ENCODE measurements around the gene APOL4. TPM values are rescaled to one million over a fixed set of nuclear protein-coding genes. Genes with fewer than 3 reads are reported as not detected.
A peak's percentile ranks its signal among the peaks of the same experiment; 100 is the strongest.
"Not testable (repeated sequence)": the region's sequence is repeated elsewhere in the genome, so short reads cannot be mapped to it uniquely, and the experiment has no call there.

The APOL4 gene
- total RNA-seq, 1 donor from 2014 or later: 3.9 TPM

DNA sequence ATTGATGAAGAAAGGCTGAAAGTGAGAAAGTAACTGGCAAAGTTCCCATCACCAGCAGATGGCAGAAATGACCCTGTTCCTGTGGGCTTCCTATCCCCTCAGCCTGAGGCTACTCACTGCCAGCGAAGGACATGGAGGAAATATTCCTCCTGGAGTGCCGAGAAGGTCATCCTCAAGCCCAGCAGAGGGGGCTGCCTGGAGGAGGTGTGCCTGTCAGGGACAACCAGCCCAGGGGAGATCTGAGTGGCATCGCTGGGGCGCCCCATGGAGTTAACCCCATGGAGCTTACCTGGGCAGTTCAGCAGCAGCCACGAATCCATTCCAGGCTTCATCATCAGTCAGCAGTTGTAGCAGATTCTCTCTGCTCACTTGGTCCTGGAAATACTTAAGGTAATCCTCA is 29.4 kb upstream of the APOL4 start:
- DNase-seq (ENCODE audit: low spot score): not testable (repeated sequence)

DNA sequence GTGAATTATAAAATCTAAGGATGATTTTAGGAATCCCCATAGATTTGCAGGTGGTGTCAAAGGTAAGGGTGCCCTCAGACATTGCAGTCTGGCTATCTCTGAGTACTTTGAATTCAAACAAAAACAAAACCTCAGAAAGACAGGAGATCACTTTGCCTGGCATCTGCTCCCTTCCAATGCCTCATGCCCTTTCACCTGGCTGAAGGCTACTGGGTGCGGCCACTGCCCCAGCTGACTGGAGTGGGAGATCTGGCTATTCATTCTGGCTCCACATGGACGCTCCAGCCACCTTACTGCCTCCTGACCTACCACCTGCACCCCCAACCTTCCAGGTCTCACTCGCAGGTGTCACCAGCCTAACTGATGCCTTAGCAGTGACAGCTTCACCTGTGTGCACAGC is 28.0 kb upstream of the APOL4 start:
- not testable (repeated sequence) for DNase-seq (ENCODE audit: low spot score)

DNA sequence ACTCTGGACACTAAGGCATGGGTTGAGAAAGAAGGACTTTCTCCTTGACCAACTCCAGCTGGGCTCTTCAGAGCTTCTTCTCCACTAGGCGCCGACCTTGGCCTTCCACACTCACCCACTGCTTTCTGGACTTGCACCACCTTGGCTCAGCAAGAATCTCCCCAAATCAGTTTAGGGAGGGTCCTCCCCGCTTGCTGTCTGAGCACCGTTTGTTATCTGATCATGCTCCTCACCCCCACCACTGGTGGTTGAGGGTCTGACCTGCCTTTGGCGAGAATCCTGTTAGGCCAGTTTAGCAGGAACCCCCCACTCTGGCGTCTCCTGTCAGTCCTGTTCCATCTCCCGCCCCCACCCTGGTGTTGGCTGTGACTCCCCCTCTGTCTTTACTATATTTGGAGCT is 27.3 kb upstream of the APOL4 start:
- DNase-seq (ENCODE audit: low spot score): no peak

GRCh38 chr22:36228369-36228768 is 26.8 kb upstream of the APOL4 start:
- not testable (repeated sequence) for DNase-seq (ENCODE audit: low spot score)

GRCh38 chr22:36227806-36228205 is 26.2 kb upstream of the APOL4 start:
- no peak for DNase-seq (ENCODE audit: low spot score)

- no peak for DNase-seq (ENCODE audit: low spot score)
These were observed 25.8 kb upstream of the APOL4 start for GRCh38 chr22:36227396-36227795.

DNA sequence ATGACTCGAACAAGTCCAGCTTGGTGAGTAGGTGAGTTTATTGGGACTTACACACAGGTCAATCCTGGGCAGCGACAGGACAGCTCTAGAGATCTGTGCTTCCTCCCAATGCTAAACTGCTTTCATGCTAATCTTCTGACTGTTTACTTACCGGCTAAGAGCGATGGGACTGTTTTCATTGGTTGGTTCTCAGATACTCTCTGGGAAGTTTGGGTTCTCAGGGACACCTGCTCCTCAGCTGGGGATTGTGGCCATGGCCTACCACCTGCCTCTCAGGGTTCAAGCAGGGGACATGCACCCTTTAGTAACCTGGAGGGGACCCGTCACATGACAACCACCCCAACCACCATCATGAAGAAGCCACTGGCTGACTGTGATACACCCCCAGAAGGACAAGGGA is 24.6 kb upstream of the APOL4 start:
- no peak for DNase-seq (ENCODE audit: low spot score)

DNA sequence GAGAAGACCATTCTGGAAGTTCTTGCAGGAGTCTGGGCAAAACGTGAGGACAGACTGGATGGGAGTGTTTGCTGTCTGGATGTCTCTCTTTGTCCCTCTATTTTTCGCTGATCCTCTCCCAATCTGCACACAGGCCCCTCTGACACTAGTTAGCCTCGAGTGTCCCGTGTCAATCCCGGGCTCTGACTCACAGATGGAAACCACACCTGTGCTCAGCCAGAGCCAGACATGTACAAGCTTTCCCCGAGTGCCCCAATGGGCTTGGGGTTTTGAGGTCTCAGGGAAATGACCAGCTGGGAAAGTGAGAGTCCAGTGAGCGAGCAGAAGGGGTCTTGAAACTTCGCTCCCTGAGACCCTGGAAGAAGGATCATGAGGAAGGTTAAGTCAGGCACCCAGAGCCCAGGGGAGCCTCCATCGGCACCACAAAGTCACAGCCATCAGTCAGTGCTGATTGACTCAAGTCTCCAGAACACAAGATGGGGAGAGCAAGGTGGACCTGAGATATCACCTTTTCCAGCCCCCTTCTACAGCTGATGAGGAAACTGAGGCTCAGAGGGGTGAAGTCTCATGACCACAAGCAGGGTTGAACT is 23.8 kb upstream of the APOL4 start:
- no peak for DNase-seq (ENCODE audit: low spot score)

DNA sequence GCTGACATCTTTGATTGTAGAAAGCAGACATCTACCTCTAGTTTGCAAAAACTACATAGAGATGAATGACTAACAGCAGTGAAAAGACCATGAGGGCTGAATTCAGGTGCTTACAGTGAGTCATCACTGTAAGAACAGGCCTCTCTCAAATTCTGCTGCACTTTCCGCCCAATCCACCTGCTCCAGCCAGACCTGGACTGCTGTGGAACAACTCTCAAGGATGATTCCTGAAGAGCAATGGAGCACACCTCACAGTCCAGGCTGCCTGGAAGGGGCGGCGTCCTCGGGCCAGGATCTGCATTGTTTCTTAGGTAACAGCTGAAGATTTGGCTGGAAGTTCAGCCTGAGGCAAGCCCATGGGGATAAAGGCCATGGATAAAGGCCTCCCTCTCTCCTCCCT is 22.6 kb upstream of the APOL4 start:
- no peak for DNase-seq (ENCODE audit: low spot score)

- no peak for DNase-seq (ENCODE audit: low spot score)
These were observed 21.9 kb upstream of the APOL4 start for GRCh38 chr22:36223504-36223903.

DNA sequence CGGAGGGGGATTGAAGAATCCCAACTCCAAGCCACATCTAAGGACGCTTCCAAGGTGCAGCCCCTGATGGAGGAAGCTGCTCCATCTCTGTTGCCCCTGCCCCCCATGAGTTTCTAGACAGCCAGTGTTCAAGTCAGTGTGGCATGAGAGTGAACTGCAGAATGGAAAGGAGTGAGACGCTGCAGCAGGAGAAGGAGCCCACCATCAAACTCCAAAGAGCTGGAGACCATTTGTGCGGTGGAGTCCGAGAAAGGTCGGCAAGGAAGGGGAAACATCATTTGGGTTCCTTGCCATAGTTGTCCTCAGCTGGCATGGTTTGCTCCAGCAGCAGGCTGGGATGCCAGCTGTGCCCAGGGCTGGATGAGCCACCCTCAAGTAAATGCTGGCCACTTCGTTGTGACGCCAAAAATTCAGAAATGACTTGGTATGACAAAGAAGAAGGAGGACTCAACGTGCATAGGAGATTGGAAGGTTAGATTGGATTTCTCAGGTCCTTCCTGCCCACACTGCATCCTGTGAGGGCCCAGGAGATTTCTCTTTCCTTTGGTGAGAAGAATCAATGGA is 21.4 kb upstream of the APOL4 start:
- DNase-seq (ENCODE audit: low spot score): no peak

DNA sequence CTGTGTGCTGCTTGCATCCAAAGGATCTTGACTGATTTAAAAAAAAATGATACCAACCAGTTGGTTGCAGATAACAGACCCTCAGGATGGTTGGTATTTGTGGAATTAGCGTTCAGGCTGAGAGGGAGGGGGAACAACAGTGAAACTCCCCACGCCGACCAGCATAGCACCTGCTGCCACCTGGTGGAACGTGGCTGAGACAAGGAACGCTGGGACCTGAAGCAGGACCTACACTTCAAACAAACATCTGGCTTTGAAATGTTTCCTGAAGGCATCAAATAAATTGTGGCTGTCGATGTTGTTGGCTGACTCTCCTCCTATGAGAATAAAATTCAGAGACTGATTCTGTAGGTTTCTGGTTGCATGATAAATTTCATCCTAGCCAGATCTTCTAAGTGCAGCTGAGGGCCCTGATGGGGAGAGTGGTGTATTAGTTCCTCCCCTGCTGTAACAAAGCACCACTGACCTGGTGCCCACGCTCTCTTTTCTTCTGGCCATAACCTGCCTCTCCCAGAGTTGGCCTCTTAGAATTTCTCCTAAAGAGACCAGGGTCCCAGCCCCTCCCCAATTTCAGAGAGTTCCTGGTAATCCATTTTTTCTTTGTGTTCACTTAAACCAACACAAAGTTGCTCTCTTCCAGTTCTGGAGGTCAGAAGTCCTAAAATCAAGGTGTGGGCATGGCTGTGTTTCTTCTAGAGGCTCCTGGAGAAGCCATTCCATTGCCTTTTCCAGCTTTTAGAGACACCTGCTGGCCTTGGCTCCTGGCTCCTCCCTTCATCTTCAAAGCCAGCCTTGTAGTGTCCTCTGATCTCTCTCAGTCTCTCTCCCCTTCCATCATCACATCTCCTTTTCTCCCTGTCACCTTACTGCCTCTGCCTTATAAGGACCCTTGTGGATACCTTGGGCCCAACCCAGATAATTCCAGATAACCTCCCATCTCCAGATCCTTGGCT is 20.5 kb upstream of the APOL4 start:
- DNase-seq (ENCODE audit: low spot score): peak; percentile 68

- DNase-seq (ENCODE audit: low spot score): peak; percentile 96
These were observed 18.9 kb upstream of the APOL4 start for GRCh38 chr22:36220451-36220921.

GRCh38 chr22:36218648-36219193 is 17.1 kb upstream of the APOL4 start:
- DNase-seq (ENCODE audit: low spot score): no peak

GRCh38 chr22:36215981-36216380 is 14.4 kb upstream of the APOL4 start:
- no peak for DNase-seq (ENCODE audit: low spot score)

GRCh38 chr22:36213586-36213985 is 12.0 kb upstream of the APOL4 start:
- DNase-seq (ENCODE audit: low spot score): no peak

DNA sequence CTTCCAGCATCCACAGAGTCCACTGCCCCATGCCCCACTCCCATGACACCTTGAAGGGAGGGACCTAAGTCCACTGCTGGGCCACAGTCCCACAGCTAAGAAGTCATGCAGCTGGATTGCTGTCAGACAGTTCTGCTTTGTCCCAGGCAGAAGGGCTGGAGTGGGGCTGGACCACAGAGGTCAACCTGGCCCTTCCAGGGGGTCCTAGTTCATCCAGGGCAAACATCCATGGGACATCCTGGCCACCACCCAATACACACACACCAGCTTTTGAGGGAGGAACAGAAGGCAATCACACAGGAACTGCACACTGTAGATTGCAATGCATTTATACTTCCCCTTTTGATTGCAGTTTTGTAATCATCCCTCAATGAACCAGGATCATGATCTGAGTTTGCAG is 11.3 kb upstream of the APOL4 start:
- no peak for DNase-seq (ENCODE audit: low spot score)

GRCh38 chr22:36211237-36211861 is 9.7 kb upstream of the APOL4 start:
- no peak for DNase-seq (ENCODE audit: low spot score)

DNA sequence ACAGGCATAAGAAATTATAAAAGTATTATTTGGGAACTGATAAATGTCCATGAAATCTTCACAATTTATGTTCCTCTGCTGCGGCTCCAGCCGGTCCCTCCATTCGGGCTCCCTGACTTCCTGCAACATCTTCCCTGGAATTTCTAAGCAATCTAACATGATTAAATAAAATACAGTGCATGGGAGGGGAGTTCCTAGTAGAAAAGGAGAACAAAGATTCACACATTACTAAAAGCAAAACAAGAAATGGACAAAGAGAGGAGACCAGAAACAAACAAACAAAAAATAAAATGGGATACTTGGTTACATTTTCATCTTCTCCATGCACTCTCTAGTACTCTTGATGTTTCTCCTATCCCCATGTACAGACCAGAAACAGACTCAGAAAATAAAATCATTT is 8.6 kb upstream of the APOL4 start:
- no peak for DNase-seq (ENCODE audit: low spot score)

GRCh38 chr22:36209488-36209908 is 7.9 kb upstream of the APOL4 start:
- DNase-seq (ENCODE audit: low spot score): not testable (repeated sequence)

- no peak for DNase-seq (ENCODE audit: low spot score)
These were observed 7.3 kb upstream of the APOL4 start for GRCh38 chr22:36208914-36209313.
